GM19463 (cell line): Measurements from ENCODE around the gene SHBG.

ENCODE experiments used
- ATAC-seq: cut with Tn5 transposase; IDR thresholded peaks from one replicate; pipeline ENCODE4 v1.9.1; 2021; ENCODE audit warnings: mild to moderate bottlenecking, moderate library complexity; ENCODE audit not compliant: unreplicated experiment

Gene SHBG

GRCh38 chr17:7646457-7646856 lies 16.5 kb downstream of the SHBG start:
- ATAC-seq: no peak

DNA sequence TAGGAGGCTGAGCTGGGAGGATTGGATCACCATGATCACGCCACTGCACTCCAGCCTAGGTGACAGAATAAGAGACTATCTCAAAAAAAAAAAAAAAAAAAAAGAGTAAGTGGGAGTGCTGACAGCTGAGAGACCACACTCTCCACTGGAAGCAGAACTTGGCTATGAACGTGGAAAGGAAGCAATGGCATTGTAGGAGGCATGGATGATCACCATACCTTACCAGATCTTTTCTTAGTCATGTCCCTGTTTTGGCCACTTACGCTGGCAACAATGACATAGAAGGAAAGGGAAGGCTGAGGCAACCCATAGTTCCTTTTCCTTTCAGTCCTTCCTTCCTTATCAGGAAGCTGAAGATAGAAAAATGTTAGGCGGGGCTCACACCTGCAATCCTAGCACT lies 17.1 kb downstream of the SHBG start:
- ATAC-seq: no peak

DNA sequence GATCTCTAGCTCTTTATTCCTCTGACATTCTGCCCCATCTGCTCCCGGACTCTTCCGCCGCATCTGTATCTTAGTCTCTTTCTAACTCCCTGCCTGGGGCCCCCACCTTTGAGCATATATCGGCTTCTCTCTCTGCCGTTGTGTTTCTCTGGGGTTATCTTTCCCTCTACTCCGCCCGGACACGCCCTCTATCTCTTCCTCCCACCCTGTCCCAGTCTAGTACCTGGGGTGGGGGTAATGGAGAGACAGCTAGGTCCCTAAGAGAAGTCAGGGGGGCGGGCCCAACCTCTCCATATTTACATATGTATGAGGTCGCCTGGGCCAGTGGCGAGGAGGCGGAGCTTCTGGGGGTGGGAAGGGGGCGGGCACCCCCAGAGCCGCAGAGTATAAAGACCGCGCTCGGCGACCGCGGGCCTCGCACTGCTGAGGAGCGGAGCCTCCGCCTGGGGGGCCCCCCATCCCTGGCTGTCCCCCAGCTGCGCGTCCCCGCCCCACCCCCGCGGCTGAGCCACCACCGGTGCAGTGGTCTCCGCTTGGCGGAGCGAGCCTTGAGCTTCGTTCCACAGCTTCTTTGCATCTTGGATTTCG lies 20.7 kb downstream of the SHBG start, which contains the start of gene ATP1B2:
Gene ATP1B2 (plus strand): TSS at position 418 of the 588 bp plus-strand sequence. CDS start 593 bp downstream, outside the sequence.
- no peak for ATAC-seq

GRCh38 chr17:7651097-7651664 lies 21.2 kb downstream of the SHBG start:
- ATAC-seq: no peak

DNA sequence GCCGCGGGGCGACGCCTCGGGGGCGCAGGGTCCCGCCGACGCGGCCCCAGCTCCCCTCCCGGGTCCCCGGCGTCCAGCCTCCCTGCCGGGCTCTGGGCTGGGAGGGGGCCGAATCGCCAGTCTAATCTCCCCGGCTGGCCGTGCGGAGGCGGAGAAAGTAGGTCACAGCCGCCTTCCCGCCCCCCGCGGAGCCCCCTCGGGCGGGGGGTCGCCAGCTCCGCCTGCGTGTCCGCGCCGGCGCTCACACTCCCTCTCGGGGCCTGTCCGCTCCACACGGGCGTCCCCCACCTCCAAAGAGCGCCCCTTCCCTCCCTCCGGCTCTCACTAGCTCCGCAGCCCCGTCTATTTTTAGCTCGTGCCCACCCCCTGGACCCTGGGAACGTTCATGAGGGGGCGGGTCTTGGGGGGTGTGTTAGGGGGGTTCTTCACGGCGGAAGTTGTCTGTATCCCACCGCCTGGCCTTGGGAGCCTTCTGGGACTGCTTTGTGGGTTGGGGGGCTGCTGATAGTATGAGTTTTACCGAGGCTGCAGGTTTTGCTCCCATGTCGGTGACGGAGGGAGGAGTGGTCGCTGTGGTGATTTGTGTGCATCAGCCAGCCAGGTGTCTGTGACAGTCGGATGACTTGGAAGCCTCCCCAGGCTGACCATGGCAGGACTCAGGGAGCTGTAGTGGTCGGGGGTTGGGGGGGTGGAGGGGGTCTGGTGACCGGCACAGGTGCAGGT lies 21.9 kb downstream of the SHBG start:
- ATAC-seq: no peak

- no peak for ATAC-seq
Observed at GRCh38 chr17:7652388-7653356, 22.7 kb downstream of the SHBG start.

DNA sequence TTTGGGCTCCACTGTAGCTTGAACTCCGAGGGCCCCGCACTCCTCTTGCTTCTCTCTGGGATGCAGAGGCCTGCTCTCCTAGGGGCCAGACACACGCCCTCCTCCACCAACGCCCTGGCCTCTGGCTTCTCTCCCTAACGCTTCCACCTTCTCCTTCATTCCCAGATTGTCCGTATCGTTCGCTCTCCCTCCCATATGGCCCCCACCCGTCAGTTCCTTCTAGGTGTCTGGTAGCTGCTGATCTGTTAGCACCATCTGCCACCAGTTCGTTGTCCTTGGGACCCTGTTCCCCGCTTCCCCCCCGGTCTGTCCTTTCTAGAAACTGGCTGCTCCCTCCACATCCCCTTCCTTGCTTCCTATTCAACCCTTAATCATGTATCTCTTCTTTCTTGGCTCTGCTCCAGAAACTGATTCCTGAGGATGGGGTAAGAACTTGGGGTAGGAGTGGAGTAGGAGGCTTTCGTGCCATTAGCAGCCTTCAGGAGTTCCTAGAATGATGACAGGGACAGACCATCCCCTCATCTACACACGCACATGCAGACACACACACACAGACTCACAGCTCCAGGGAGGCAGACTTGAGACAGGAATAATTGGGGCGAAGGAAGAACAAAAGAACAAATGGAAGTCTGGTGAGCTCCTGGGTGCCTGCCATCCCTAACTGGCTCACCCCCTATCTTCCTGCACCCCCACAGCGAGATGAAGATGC lies 25.1 kb downstream of the SHBG start:
- ATAC-seq: no peak

GRCh38 chr17:7655541-7655840 lies 25.6 kb downstream of the SHBG start:
- no peak for ATAC-seq

GRCh38 chr17:7656958-7657609 lies 27.1 kb downstream of the SHBG start:
- ATAC-seq: no peak

GRCh38 chr17:7667656-7668406 lies 37.9 kb downstream of the SHBG start:
- ATAC-seq: no peak

GRCh38 chr17:7668482-7668881 lies 38.5 kb downstream of the SHBG start:
- ATAC-seq: no peak

DNA sequence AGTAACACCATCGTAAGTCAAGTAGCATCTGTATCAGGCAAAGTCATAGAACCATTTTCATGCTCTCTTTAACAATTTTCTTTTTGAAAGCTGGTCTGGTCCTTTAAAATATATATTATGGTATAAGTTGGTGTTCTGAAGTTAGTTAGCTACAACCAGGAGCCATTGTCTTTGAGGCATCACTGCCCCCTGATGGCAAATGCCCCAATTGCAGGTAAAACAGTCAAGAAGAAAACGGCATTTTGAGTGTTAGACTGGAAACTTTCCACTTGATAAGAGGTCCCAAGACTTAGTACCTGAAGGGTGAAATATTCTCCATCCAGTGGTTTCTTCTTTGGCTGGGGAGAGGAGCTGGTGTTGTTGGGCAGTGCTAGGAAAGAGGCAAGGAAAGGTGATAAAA lies 43.3 kb downstream of the SHBG start:
- ATAC-seq: no peak

GRCh38 chr17:7674934-7675333 lies 45.0 kb downstream of the SHBG start:
- ATAC-seq: no peak

GRCh38 chr17:7676533-7676932 lies 46.6 kb downstream of the SHBG start:
- no peak for ATAC-seq

DNA sequence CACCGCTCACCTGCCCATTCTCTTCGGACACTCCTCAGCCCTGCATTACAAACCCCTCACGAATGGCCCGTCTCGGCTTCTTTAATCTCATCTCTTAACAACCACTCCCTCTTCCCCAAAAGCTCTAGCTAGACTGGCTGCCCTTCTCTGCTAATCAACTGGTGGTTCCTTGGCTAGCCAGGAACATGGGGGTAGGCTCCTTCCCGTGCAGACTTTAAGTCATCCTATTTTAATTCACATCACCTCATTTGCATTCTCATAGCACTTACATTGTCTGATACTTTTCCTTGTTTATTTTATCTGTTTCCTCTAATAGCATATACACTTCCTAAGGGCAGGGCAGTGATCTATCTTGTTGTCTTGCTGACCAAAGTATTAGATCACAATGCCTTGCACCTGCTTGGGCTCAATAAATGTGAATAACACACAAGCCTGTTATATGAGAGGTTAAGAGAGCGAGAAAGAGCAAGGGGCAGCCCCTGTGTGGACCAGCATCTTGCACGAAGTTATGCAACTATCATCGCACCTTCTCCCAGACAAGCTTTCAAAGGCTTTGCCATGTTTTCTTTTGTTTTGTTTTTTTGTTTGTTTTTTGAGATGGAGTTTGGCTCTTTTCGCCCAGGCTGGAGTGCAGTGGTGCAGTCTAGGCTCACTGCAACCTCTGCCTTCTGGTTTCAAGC lies 47.6 kb downstream of the SHBG start:
- no peak for ATAC-seq
